GM19372 (cell line): Measurements from ENCODE around the gene PHIP.

Experiments used
- ATAC-seq: cut with Tn5 transposase; IDR thresholded peaks from one replicate; pipeline ENCODE4 v1.9.1; 2021; ENCODE audit warnings: mild to moderate bottlenecking, low read depth, moderate library complexity; ENCODE audit not compliant: unreplicated experiment

Gene PHIP

GRCh38 chr6:79071547-79071946 lies 6.5 kb downstream of the PHIP start:
- ATAC-seq, result no peak

GRCh38 chr6:79070206-79070825 lies 7.7 kb downstream of the PHIP start:
- ATAC-seq, result peak; percentile 77

GRCh38 chr6:79066828-79067227 lies 11.2 kb downstream of the PHIP start:
- ATAC-seq, result no peak

- ATAC-seq, result no peak
Measured at GRCh38 chr6:79066330-79066729, 11.7 kb downstream of the PHIP start.

- no peak for ATAC-seq
Measured at GRCh38 chr6:79065232-79065631, 12.8 kb downstream of the PHIP start.

- peak; percentile 48 for ATAC-seq
Measured at GRCh38 chr6:79064635-79065034, 13.4 kb downstream of the PHIP start.

GRCh38 chr6:79062708-79063107 lies 15.3 kb downstream of the PHIP start:
- ATAC-seq, result no peak

GRCh38 chr6:79057746-79058145 lies 20.3 kb downstream of the PHIP start:
- no peak for ATAC-seq

- ATAC-seq, result no peak
Measured at GRCh38 chr6:79056226-79056625, 21.8 kb downstream of the PHIP start.

- no peak for ATAC-seq
Measured at GRCh38 chr6:79048611-79049010, 29.4 kb downstream of the PHIP start.

- no peak for ATAC-seq
Measured at GRCh38 chr6:79047072-79047471, 31.0 kb downstream of the PHIP start.

- no peak for ATAC-seq
Measured at GRCh38 chr6:79045966-79046365, 32.1 kb downstream of the PHIP start.

- no peak for ATAC-seq
Measured at GRCh38 chr6:79042799-79043126, 35.3 kb downstream of the PHIP start.

GRCh38 chr6:79042088-79042798 lies 35.8 kb downstream of the PHIP start:
- peak; percentile 82 for ATAC-seq

GRCh38 chr6:79040083-79040482 lies 38.0 kb downstream of the PHIP start:
- peak; percentile 55 for ATAC-seq

- ATAC-seq, result no peak
Measured at GRCh38 chr6:79038061-79038460, 40.0 kb downstream of the PHIP start.

- peak; percentile 58 for ATAC-seq
Measured at GRCh38 chr6:79034865-79035264, 43.2 kb downstream of the PHIP start.

- ATAC-seq, result no peak
Measured at GRCh38 chr6:79033279-79033678, 44.8 kb downstream of the PHIP start.

GRCh38 chr6:79031821-79032590 lies 46.0 kb downstream of the PHIP start:
- no peak for ATAC-seq

- no peak for ATAC-seq
Measured at GRCh38 chr6:79030511-79030910, 47.5 kb downstream of the PHIP start.

GRCh38 chr6:79030023-79030422 lies 48.0 kb downstream of the PHIP start:
- ATAC-seq, result no peak
